B cell (primary cell): ENCODE measurements around the gene GOSR2. TPM values are rescaled to one million over a fixed set of nuclear protein-coding genes. Genes with fewer than 3 reads are reported as not detected.

Source experiments
- ATAC-seq: fragments of 200-7000 bp; cut with Tn5 transposase; one replicate; pipeline ENCODE4 v1.10.0; 2021; ENCODE audit warnings: low read depth, mild to moderate bottlenecking, moderate number of reproducible peaks, moderate library complexity
- CTCF ChIA-PET: fragments of 350-600 bp; sonication (Branson Sonifier 250); formaldehyde crosslinking; loops from one replicate; lab custom pipeline; 2021; ENCODE audit warnings: antibody characterized with exemption, inconsistent platforms; lab: Charles Lee
- POLR2A ChIA-PET: fragments of 350-600 bp; sonication (Branson Sonifier 250); formaldehyde crosslinking; loops from one replicate; lab custom pipeline; 2021; ENCODE audit warnings: antibody characterized with exemption; lab: Charles Lee
- DNase-seq: peaks from one replicate; pipeline ENCODE4 v3.0.0; 2013
- H2AFZ ChIP-seq: 2 replicates; pipeline ENCODE4 v1.6.1; 2012; ENCODE audit warnings: mild to moderate bottlenecking, low read depth, low read length; ENCODE audit not compliant: insufficient read depth, poor library complexity, severe bottlenecking
- H3K27ac ChIP-seq, 2 donors: 1 replicate in 1 of 2; 2 replicates in 1 of 2; pipeline ENCODE4 v1.5.1; 2012 to 2013; ENCODE audit warnings: low read length in 2 of 2, mild to moderate bottlenecking in 2 of 2, moderate library complexity in 1 of 2
- H3K27me3 ChIP-seq, 4 experiments: fragments of 200-600 bp in 1 of 4; sonication (generic) in 1 of 4; replicated peaks in 1 of 4; 1 replicate in 2 of 4; 2 replicates in 2 of 4; pipeline versions ENCODE4 v1.6.1 to v1.7.0; 2013 to 2016; ENCODE audit warnings: low read length in 3 of 4, mild to moderate bottlenecking in 2 of 4, mixed read lengths in 1 of 4, moderate library complexity in 1 of 4; ENCODE audit not compliant: insufficient read depth in 4 of 4, control insufficient read depth in 3 of 4; ENCODE audit errors: control extremely low read depth in 1 of 4
- H3K36me3 ChIP-seq, 2 experiments: replicated peaks in 1 of 2; 1 replicate in 1 of 2; 2 replicates in 1 of 2; pipeline versions ENCODE4 v1.6.1 to v1.7.1; 2013; ENCODE audit warnings: low read length in 1 of 2; ENCODE audit not compliant: insufficient read depth in 2 of 2, control insufficient read depth in 1 of 2; ENCODE audit errors: control extremely low read depth in 1 of 2, extremely low read depth in 1 of 2
- H3K4me1 ChIP-seq, 2 donors: fragments of 200-600 bp in 1 of 2; sonication (generic) in 1 of 2; 1 replicate in 1 of 2; 2 replicates in 1 of 2; pipeline versions ENCODE4 v1.5.1 to v1.6.1; 2013 to 2017; ENCODE audit warnings: low read length in 2 of 2; ENCODE audit not compliant: control insufficient read depth in 2 of 2, insufficient read depth in 2 of 2
- H3K4me2 ChIP-seq: replicated peaks from 2 replicates; pipeline ENCODE3; 2012; ENCODE audit warnings: mild to moderate bottlenecking, low read depth, low read length; ENCODE audit not compliant: poor library complexity, severe bottlenecking
- H3K4me3 ChIP-seq, 5 experiments: fragments of 200-600 bp in 1 of 5; sonication (generic) in 1 of 5; 1 replicate in 3 of 5; 2 replicates in 2 of 5; pipeline versions ENCODE4 v1.5.1 to v1.7.0; 2011 to 2016; ENCODE audit warnings: low read length in 4 of 5, mild to moderate bottlenecking in 4 of 5, low read depth in 2 of 5, control low read depth in 1 of 5, moderate library complexity in 1 of 5; ENCODE audit not compliant: insufficient read depth in 1 of 5; ENCODE audit errors: control extremely low read depth in 1 of 5, extremely low read depth in 1 of 5
- H3K79me2 ChIP-seq: fragments of 200-600 bp; sonication (generic); one replicate; pipeline ENCODE4 v1.6.0; 2016; ENCODE audit warnings: low read length; ENCODE audit not compliant: control insufficient read depth, insufficient read depth
- H3K9ac ChIP-seq: fragments of 200-600 bp; sonication (generic); 2 replicates; pipeline ENCODE4 v1.6.1; 2017; ENCODE audit warnings: mild to moderate bottlenecking, low read length, moderate library complexity
- H3K9me3 ChIP-seq, 3 donors: one replicate each; pipeline versions ENCODE4 v1.6.1 to v1.7.1; 2013; ENCODE audit warnings: low read length in 2 of 3; ENCODE audit not compliant: control insufficient read depth in 2 of 3, insufficient read depth in 1 of 3; ENCODE audit errors: control extremely low read depth in 1 of 3
- H4K20me1 ChIP-seq: 2 replicates; pipeline ENCODE4 v1.6.0; 2012; ENCODE audit warnings: mild to moderate bottlenecking, low read length; ENCODE audit not compliant: insufficient read depth, control insufficient read depth, poor library complexity, severe bottlenecking
- H3K27ac Mint-ChIP-seq: one replicate; pipeline ENCODE4 v1.8.0; 2021; ENCODE audit warnings: mixed read lengths
- H3K27me3 Mint-ChIP-seq: one replicate; pipeline ENCODE4 v1.8.0; 2021; ENCODE audit warnings: mixed read lengths
- H3K4me1 Mint-ChIP-seq: one replicate; pipeline ENCODE4 v1.8.0; 2021; ENCODE audit warnings: mixed read lengths
- H3K4me3 Mint-ChIP-seq: one replicate; pipeline ENCODE4 v1.8.0; 2021; ENCODE audit warnings: mixed read lengths
- H3K9me3 Mint-ChIP-seq: one replicate; pipeline ENCODE4 v1.8.0; 2022; ENCODE audit warnings: mixed read lengths; ENCODE audit not compliant: insufficient read depth
- EZH2 ChIP-seq: IDR thresholded peaks from 2 replicates; pipeline ENCODE4 v1.6.1; 2012; ENCODE audit warnings: borderline replicate concordance, low read depth, mild to moderate bottlenecking, moderate library complexity, low read length; ENCODE audit not compliant: insufficient read depth, poor library complexity, severe bottlenecking
- WGBS: methylation state at CpG from one replicate; pipeline ENCODE4 v1.1.5; 2013; ENCODE audit warnings: missing lambda C conversion rate; ENCODE audit not compliant: insufficient coverage; 5-methylcytosine and 5-hydroxymethylcytosine counted together
- intact Hi-C: fragments of 100-400 bp; cut with micrococcal nuclease; formaldehyde crosslinking; loops from one replicate; pipeline ENCODE4 v1.10.0; 2022
- polyA plus RNA-seq: library from polyadenylated mRNA; depleted of rRNA; stranded (reverse); fragments of >200 nt; gene quantifications from 2 replicates; pipeline ENCODE4 v1.2.3, GENCODE V29; 2012
- total RNA-seq, 2 donors: library from RNA; stranded (reverse); fragments of 120-200 nt in 1 of 2; gene quantifications; 1 replicate in 1 of 2; 2 replicates in 1 of 2; pipeline versions ENCODE4 v1.2.3 to v1.2.4, GENCODE V29; 2013 to 2022
- TF ChIP-seq, protein P1 (sequence below): fragments of 200-600 bp; IDR thresholded peaks from one replicate; pipeline ENCODE4 v1.8.0; 2022; ENCODE audit warnings: antibody characterized with exemption, mild to moderate bottlenecking

The GOSR2 gene
- total and polyA plus RNA-seq, 2 donors (not counting 1 experiment from before 2014, with no cell fraction given): 33.2 to 91.0 TPM

DNA sequence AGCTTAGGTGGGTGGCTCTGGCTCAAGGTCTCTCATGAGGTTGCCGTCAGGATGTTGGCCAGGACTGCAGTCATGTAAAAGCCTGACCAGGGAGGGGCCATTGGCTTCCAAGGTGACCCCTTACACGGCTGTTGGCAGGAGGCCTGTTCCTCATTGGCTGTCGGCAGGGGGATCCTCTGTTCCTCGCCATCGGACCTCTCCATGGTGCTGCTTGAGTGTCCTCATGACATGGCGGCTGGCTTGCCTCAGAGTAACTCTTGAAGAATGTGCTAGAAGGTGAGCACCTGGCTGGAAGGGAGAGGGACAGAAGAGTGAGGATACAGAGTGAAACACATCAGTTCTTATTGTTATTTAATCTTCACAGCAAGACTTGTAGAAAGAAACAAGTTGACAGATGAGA lies 60.8 kb downstream of the GOSR2 start:
- DNase-seq (no peak), ATAC-seq (no peak)
- Histone ChIP-seq H3K4me1 (peaks cover 5 to 7% of the 10 kb centered on the region in 2 donors), H2AFZ (no peak overlapping the region), H3K4me2 (no peak overlapping the region), H3K9ac (no peak overlapping the region), H3K27me3 (peaks cover 0 to 17% (median 6%) of the 10 kb centered on the region in 4 experiments), H3K79me2 (no peaks in the 10 kb centered on the region), H3K27ac (no peak overlapping the region), H3K36me3 (no peaks in the 10 kb centered on the region), H3K4me3 (no peak overlapping the region), H3K9me3 (peaks cover 0 to 2% (median 0%) of the 10 kb centered on the region in 3 donors), H4K20me1 (no peaks in the 10 kb centered on the region)
- 77% methylated on average over 5 of the region's 6 CpGs for WGBS
- TF ChIP-seq, protein P1, sequence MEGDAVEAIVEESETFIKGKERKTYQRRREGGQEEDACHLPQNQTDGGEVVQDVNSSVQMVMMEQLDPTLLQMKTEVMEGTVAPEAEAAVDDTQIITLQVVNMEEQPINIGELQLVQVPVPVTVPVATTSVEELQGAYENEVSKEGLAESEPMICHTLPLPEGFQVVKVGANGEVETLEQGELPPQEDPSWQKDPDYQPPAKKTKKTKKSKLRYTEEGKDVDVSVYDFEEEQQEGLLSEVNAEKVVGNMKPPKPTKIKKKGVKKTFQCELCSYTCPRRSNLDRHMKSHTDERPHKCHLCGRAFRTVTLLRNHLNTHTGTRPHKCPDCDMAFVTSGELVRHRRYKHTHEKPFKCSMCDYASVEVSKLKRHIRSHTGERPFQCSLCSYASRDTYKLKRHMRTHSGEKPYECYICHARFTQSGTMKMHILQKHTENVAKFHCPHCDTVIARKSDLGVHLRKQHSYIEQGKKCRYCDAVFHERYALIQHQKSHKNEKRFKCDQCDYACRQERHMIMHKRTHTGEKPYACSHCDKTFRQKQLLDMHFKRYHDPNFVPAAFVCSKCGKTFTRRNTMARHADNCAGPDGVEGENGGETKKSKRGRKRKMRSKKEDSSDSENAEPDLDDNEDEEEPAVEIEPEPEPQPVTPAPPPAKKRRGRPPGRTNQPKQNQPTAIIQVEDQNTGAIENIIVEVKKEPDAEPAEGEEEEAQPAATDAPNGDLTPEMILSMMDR: no peak
- no peak for TF ChIP-seq EZH2
- intact Hi-C loops: no loop called here
- ChIA-PET POLR2A (interaction anchor here (0.6 kb wide), 1 partner anchor 9 kb away, joined by 5 read pairs; no protein-coding TSS in a partner anchor), CTCF (interaction anchor here (0.6 to 1.8 kb wide), 3 partner anchors 17 to 42 kb away, joined by 3 to 7 read pairs (median 5); no protein-coding TSS in a partner anchor)
- Mint-ChIP-seq H3K9me3 (no peaks in the 10 kb centered on the region), H3K4me1 (peaks cover 25% of the 10 kb centered on the region), H3K4me3 (no peak overlapping the region), H3K27ac (no peak overlapping the region), H3K27me3 (peaks cover 15% of the 10 kb centered on the region)

DNA sequence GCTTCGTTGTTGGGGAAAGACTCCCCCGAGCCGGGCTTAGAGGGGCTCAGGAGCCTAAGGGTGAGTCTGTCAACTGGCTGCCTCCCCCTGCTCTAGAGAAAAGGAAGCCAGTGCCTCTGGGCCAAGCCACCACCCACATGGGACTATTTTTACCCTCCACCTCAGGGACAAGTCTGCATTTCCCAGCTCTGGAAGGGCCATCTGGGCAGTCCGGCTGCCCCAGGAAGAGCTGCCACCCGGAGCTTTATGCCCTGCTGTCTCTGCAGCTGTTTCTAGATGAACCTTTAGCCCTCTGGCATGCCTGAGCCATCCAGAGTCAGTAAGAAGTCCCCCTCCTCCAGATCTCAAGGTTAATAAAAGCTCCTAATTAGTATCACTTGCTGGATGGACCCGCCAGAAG lies 61.4 kb downstream of the GOSR2 start:
- POLR2A ChIA-PET: interaction anchor here (0.6 kb wide), 1 partner anchor 8 kb away, joined by 5 read pairs; no protein-coding TSS in a partner anchor
- CTCF ChIA-PET: interaction anchor here (0.6 to 1.4 kb wide), 2 partner anchors 17 to 42 kb away, joined by 3 to 5 read pairs; no protein-coding TSS in a partner anchor

More for the DNA sequence above, 61.4 kb downstream of the GOSR2 start:
- ATAC-seq (no peak), DNase-seq (no peak)
- Mint-ChIP-seq H3K4me1 (peaks cover 24% of the 10 kb centered on the region), H3K27me3 (peaks cover 15% of the 10 kb centered on the region), H3K4me3 (no peak overlapping the region), H3K9me3 (no peaks in the 10 kb centered on the region), H3K27ac (no peak overlapping the region)
- WGBS: 54% methylated on average over 5 of the region's 6 CpGs
- intact Hi-C loops: no loop called here
- Histone ChIP-seq H3K27me3 (peaks cover 0 to 15% (median 5%) of the 10 kb centered on the region in 4 experiments), H3K79me2 (no peaks in the 10 kb centered on the region), H3K9ac (no peak overlapping the region), H3K27ac (no peak overlapping the region), H2AFZ (no peak overlapping the region), H3K4me2 (no peak overlapping the region), H4K20me1 (no peaks in the 10 kb centered on the region), H3K36me3 (no peaks in the 10 kb centered on the region), H3K4me3 (no peak overlapping the region), H3K9me3 (peaks cover 0 to 2% (median 0%) of the 10 kb centered on the region in 3 donors), H3K4me1 (peaks cover 3 to 5% of the 10 kb centered on the region in 2 donors)
- TF ChIP-seq, protein P1: no peak
- no peak for TF ChIP-seq EZH2
